HepG2 (cell line): ENCODE measurements around the gene CADPS2. TPM values are rescaled to one million over a fixed set of nuclear protein-coding genes. Genes with fewer than 3 reads are reported as not detected.
A peak's percentile ranks its signal among the peaks of the same experiment; 100 is the strongest.

Experiments
- DRAP1 ChIP-seq: IDR thresholded peaks from 2 replicates; pipeline ENCODE4 v1.6.1; 2016; ENCODE audit warnings: missing genetic modification reagents, missing compliant biosample characterization
- FOXC1 ChIP-seq: sonication (generic); formaldehyde crosslinking; IDR thresholded peaks from 2 replicates; pipeline ENCODE4 v1.8.0; 2022; ENCODE audit warnings: mild to moderate bottlenecking, missing genetic modification reagents, borderline replicate concordance
- ISX ChIP-seq: sonication (generic); formaldehyde crosslinking; conservative IDR thresholded peaks from 2 replicates; pipeline ENCODE4 v1.5.0; 2020; ENCODE audit warnings: missing genetic modification reagents
- MXD3 ChIP-seq: IDR thresholded peaks from 2 replicates; pipeline ENCODE4 v1.6.1; 2016; ENCODE audit warnings: mild to moderate bottlenecking, missing biosample characterization, missing genetic modification reagents
- MYC ChIP-seq: sonication (generic); formaldehyde crosslinking; IDR thresholded peaks from 2 replicates; pipeline ENCODE4 v1.9.0; 2021; ENCODE audit warnings: missing genetic modification reagents, borderline replicate concordance
- SETDB1 ChIP-seq: sonication (generic); formaldehyde crosslinking; IDR thresholded peaks from 2 replicates; pipeline ENCODE4 v1.5.1; 2020; ENCODE audit warnings: missing genetic modification reagents, mild to moderate bottlenecking, borderline replicate concordance
- ZBTB3 ChIP-seq: sonication (generic); formaldehyde crosslinking; IDR thresholded peaks from 2 replicates; pipeline ENCODE4 v1.4.0; 2020; ENCODE audit warnings: low read depth, mild to moderate bottlenecking, moderate library complexity, missing genetic modification reagents, borderline replicate concordance
- ZNF121 ChIP-seq: sonication (generic); formaldehyde crosslinking; IDR thresholded peaks from 2 replicates; pipeline ENCODE4 v1.5.0; 2020; ENCODE audit warnings: mild to moderate bottlenecking, missing genetic modification reagents
- ZNF816 ChIP-seq: sonication (generic); formaldehyde crosslinking; IDR thresholded peaks from 2 replicates; pipeline ENCODE4 v1.8.0; 2022; ENCODE audit warnings: missing genetic modification reagents, mild to moderate bottlenecking, borderline replicate concordance
- ZSCAN9 ChIP-seq: IDR thresholded peaks from 2 replicates; pipeline ENCODE4 v1.6.1; 2016; ENCODE audit warnings: borderline replicate concordance
- polyA plus RNA-seq, 8 experiments: library from polyadenylated mRNA; depleted of rRNA in 3 of 8; stranded (reverse) in 7 of 8; unstranded in 1 of 8; fragments of >200 nt; fragmentation: Illumina TruSeq in 4 of 8; extraction: Trizol in 4 of 8; gene quantifications; 2 replicates each; pipeline versions ENCODE4 v1.2.1 to v1.2.3, GENCODE V29; 2011 to 2016; ENCODE audit warnings: low read depth in 4 of 8, missing spikeins in 1 of 8, mixed read lengths in 1 of 8; ENCODE audit not compliant: insufficient read depth in 1 of 8
- total RNA-seq, 5 experiments: library from RNA; depleted of rRNA; stranded (reverse); fragments of >200 nt; fragmentation: Illumina TruSeq; extraction: Trizol; gene quantifications; 2 replicates each; pipeline ENCODE4 v1.2.3, GENCODE V29; 2016; ENCODE audit warnings: low read depth in 1 of 5
- TF ChIP-seq, protein P1 (sequence below), 2 experiments: fragments of 450-650 bp in 1 of 2; sonication (generic) in 1 of 2; formaldehyde crosslinking in 1 of 2; IDR thresholded peaks; 2 replicates each; pipeline versions ENCODE4 v1.6.1 to v1.8.0; 2016 to 2022; ENCODE audit warnings: antibody characterized with exemption in 1 of 2, mild to moderate bottlenecking in 1 of 2, missing genetic modification reagents in 1 of 2
- TF ChIP-seq, protein P2 (sequence below): sonication (generic); formaldehyde crosslinking; IDR thresholded peaks from 2 replicates; pipeline ENCODE4 v1.4.0; 2020; ENCODE audit warnings: mild to moderate bottlenecking, missing genetic modification reagents
- TF ChIP-seq, protein P3 (sequence below): IDR thresholded peaks from 2 replicates; pipeline ENCODE4 v1.6.1; 2016; ENCODE audit warnings: mild to moderate bottlenecking
- TF ChIP-seq, protein P4 (sequence below): sonication (generic); formaldehyde crosslinking; IDR thresholded peaks from 2 replicates; pipeline ENCODE4 v1.8.0; 2022; ENCODE audit warnings: mild to moderate bottlenecking, missing genetic modification reagents, moderate library complexity

Gene CADPS2
- total and polyA plus RNA-seq, 2 of the 13 experiments (the other 11 are each of a cell fraction or from before 2014, with no cell fraction given) = 17.6 to 43.8 TPM

GRCh38 chr7:122886357-122887081 lies at the start of gene CADPS2 (continued):
- TF ChIP-seq, protein P1, sequence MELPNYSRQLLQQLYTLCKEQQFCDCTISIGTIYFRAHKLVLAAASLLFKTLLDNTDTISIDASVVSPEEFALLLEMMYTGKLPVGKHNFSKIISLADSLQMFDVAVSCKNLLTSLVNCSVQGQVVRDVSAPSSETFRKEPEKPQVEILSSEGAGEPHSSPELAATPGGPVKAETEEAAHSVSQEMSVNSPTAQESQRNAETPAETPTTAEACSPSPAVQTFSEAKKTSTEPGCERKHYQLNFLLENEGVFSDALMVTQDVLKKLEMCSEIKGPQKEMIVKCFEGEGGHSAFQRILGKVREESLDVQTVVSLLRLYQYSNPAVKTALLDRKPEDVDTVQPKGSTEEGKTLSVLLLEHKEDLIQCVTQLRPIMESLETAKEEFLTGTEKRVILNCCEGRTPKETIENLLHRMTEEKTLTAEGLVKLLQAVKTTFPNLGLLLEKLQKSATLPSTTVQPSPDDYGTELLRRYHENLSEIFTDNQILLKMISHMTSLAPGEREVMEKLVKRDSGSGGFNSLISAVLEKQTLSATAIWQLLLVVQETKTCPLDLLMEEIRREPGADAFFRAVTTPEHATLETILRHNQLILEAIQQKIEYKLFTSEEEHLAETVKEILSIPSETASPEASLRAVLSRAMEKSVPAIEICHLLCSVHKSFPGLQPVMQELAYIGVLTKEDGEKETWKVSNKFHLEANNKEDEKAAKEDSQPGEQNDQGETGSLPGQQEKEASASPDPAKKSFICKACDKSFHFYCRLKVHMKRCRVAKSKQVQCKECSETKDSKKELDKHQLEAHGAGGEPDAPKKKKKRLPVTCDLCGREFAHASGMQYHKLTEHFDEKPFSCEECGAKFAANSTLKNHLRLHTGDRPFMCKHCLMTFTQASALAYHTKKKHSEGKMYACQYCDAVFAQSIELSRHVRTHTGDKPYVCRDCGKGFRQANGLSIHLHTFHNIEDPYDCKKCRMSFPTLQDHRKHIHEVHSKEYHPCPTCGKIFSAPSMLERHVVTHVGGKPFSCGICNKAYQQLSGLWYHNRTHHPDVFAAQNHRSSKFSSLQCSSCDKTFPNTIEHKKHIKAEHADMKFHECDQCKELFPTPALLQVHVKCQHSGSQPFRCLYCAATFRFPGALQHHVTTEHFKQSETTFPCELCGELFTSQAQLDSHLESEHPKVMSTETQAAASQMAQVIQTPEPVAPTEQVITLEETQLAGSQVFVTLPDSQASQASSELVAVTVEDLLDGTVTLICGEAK (IDR thresholded peaks at IDR 0.05) = no peak
- TF ChIP-seq, protein P1 (CRISPR knock-in tag; IDR thresholded peaks at IDR 0.05) = peak; percentile 45; the same call in 1 of the 2 replicates
- TF ChIP-seq, protein P2, sequence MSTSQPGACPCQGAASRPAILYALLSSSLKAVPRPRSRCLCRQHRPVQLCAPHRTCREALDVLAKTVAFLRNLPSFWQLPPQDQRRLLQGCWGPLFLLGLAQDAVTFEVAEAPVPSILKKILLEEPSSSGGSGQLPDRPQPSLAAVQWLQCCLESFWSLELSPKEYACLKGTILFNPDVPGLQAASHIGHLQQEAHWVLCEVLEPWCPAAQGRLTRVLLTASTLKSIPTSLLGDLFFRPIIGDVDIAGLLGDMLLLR = peak; percentile 91; the same call in 1 of the 2 replicates
- TF ChIP-seq SETDB1 (CRISPR knock-in tag) = no peak
- peak; percentile 86 for TF ChIP-seq ZNF121 (CRISPR knock-in tag)
- peak; percentile 17; the same call in 1 of the 2 replicates for TF ChIP-seq ISX (CRISPR knock-in tag)
- TF ChIP-seq, protein P3, sequence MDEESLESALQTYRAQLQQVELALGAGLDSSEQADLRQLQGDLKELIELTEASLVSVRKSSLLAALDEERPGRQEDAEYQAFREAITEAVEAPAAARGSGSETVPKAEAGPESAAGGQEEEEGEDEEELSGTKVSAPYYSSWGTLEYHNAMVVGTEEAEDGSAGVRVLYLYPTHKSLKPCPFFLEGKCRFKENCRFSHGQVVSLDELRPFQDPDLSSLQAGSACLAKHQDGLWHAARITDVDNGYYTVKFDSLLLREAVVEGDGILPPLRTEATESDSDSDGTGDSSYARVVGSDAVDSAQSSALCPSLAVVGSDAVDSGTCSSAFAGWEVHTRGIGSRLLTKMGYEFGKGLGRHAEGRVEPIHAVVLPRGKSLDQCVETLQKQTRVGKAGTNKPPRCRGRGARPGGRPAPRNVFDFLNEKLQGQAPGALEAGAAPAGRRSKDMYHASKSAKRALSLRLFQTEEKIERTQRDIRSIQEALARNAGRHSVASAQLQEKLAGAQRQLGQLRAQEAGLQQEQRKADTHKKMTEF = peak; percentile 67; the same call in 1 of the 2 replicates
- TF ChIP-seq ZSCAN9 (CRISPR knock-in tag) = peak; percentile 30; the same call in 1 of the 2 replicates
- peak; percentile 76; the same call in 1 of the 2 replicates for TF ChIP-seq MYC (CRISPR knock-in tag)
- TF ChIP-seq FOXC1 (CRISPR knock-in tag) = peak; percentile 83
- peak; percentile 58; the same call in 1 of the 2 replicates for TF ChIP-seq MXD3 (CRISPR knock-in tag)
- TF ChIP-seq ZBTB3 = 0 out of 2 replicates have a peak, but pooled peaks have one; percentile 7
- no peak for TF ChIP-seq DRAP1
- TF ChIP-seq ZNF816 (CRISPR knock-in tag) = peak; percentile 73; the same call in 1 of the 2 replicates
- TF ChIP-seq, protein P4, sequence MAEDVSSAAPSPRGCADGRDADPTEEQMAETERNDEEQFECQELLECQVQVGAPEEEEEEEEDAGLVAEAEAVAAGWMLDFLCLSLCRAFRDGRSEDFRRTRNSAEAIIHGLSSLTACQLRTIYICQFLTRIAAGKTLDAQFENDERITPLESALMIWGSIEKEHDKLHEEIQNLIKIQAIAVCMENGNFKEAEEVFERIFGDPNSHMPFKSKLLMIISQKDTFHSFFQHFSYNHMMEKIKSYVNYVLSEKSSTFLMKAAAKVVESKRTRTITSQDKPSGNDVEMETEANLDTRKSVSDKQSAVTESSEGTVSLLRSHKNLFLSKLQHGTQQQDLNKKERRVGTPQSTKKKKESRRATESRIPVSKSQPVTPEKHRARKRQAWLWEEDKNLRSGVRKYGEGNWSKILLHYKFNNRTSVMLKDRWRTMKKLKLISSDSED (CRISPR knock-in tag) = 0 out of 2 replicates have a peak, but pooled peaks have one; percentile 16
